IPS-18a (cell line): ENCODE data around the gene CERK.

Experiments
- H3K27ac ChIP-seq: one replicate; pipeline ENCODE4 v1.5.1; 2013; ENCODE audit warnings: low read length
- H3K27me3 ChIP-seq: one replicate; pipeline ENCODE4 v1.6.1; 2013; ENCODE audit warnings: mild to moderate bottlenecking, low read length; ENCODE audit not compliant: control insufficient read depth, insufficient read depth
- H3K36me3 ChIP-seq: one replicate; pipeline ENCODE4 v1.6.1; 2013; ENCODE audit warnings: low read depth, low read length; ENCODE audit not compliant: control insufficient read depth
- H3K4me1 ChIP-seq: one replicate; pipeline ENCODE4 v1.6.1; 2013; ENCODE audit warnings: low read depth, low read length; ENCODE audit not compliant: control insufficient read depth
- H3K4me3 ChIP-seq: one replicate; pipeline ENCODE4 v1.5.1; 2013; ENCODE audit warnings: low read length
- H3K9ac ChIP-seq: one replicate; pipeline ENCODE4 v1.6.1; 2013; ENCODE audit warnings: mild to moderate bottlenecking, low read length, moderate library complexity
- H3K9me3 ChIP-seq: one replicate; pipeline ENCODE4 v1.6.1; 2013; ENCODE audit warnings: low read depth, low read length; ENCODE audit not compliant: control insufficient read depth

CERK gene

GRCh38 chr22:46701262-46701661 is 36.8 kb downstream of the CERK start:
- Histone ChIP-seq H3K4me1 (no peaks in the 10 kb centered on the region), H3K9ac (no peak overlapping the region), H3K9me3 (no peaks in the 10 kb centered on the region), H3K27me3 (no peaks in the 10 kb centered on the region), H3K27ac (no peak overlapping the region), H3K4me3 (no peak overlapping the region), H3K36me3 (peaks cover 36% of the 10 kb centered on the region)

- H3K9ac ChIP-seq, result no peak overlapping the region
- no peak overlapping the region for H3K4me3 ChIP-seq
- H3K9me3 ChIP-seq, result no peaks in the 10 kb centered on the region
- no peak overlapping the region for H3K27ac ChIP-seq
- peaks cover 44% of the 10 kb centered on the region for H3K36me3 ChIP-seq
- H3K27me3 ChIP-seq, result no peaks in the 10 kb centered on the region
- H3K4me1 ChIP-seq, result no peaks in the 10 kb centered on the region
These were observed 39.0 kb downstream of the CERK start for GRCh38 chr22:46699091-46699490.

- H3K9me3 ChIP-seq, result no peaks in the 10 kb centered on the region
- no peaks in the 10 kb centered on the region for H3K4me1 ChIP-seq
- no peak overlapping the region for H3K27ac ChIP-seq
- H3K27me3 ChIP-seq, result no peaks in the 10 kb centered on the region
- no peak overlapping the region for H3K9ac ChIP-seq
- H3K36me3 ChIP-seq, result peaks cover 42% of the 10 kb centered on the region
- H3K4me3 ChIP-seq, result no peak overlapping the region
These were observed 40.1 kb downstream of the CERK start for GRCh38 chr22:46697811-46698515.

- H3K4me3 ChIP-seq, result no peak overlapping the region
- H3K4me1 ChIP-seq, result no peaks in the 10 kb centered on the region
- no peaks in the 10 kb centered on the region for H3K27me3 ChIP-seq
- H3K36me3 ChIP-seq, result peaks cover 44% of the 10 kb centered on the region
- no peak overlapping the region for H3K9ac ChIP-seq
- H3K27ac ChIP-seq, result no peak overlapping the region
- no peaks in the 10 kb centered on the region for H3K9me3 ChIP-seq
These were observed 41.4 kb downstream of the CERK start for GRCh38 chr22:46696614-46697013.

GRCh38 chr22:46696229-46696518 is 41.9 kb downstream of the CERK start:
- H3K9me3 ChIP-seq, result no peaks in the 10 kb centered on the region
- no peak overlapping the region for H3K4me3 ChIP-seq
- H3K27me3 ChIP-seq, result no peaks in the 10 kb centered on the region
- peaks cover 45% of the 10 kb centered on the region for H3K36me3 ChIP-seq
- no peak overlapping the region for H3K9ac ChIP-seq
- H3K27ac ChIP-seq, result no peak overlapping the region
- H3K4me1 ChIP-seq, result no peaks in the 10 kb centered on the region

GRCh38 chr22:46695346-46696228 is 42.5 kb downstream of the CERK start:
- Histone ChIP-seq H3K4me1 (no peaks in the 10 kb centered on the region), H3K4me3 (no peak overlapping the region), H3K27me3 (no peaks in the 10 kb centered on the region), H3K9me3 (no peaks in the 10 kb centered on the region), H3K36me3 (peaks cover 42% of the 10 kb centered on the region), H3K9ac (no peak overlapping the region), H3K27ac (no peak overlapping the region)

GRCh38 chr22:46694416-46695170 is 43.5 kb downstream of the CERK start:
- Histone ChIP-seq H3K9ac (no peak overlapping the region), H3K9me3 (no peaks in the 10 kb centered on the region), H3K27me3 (no peaks in the 10 kb centered on the region), H3K4me1 (no peaks in the 10 kb centered on the region), H3K27ac (no peak overlapping the region), H3K36me3 (peaks cover 47% of the 10 kb centered on the region), H3K4me3 (no peak overlapping the region)

- Histone ChIP-seq H3K9ac (no peak overlapping the region), H3K4me3 (no peak overlapping the region), H3K27ac (no peak overlapping the region), H3K4me1 (no peaks in the 10 kb centered on the region), H3K36me3 (peaks cover 40% of the 10 kb centered on the region), H3K27me3 (no peaks in the 10 kb centered on the region), H3K9me3 (no peaks in the 10 kb centered on the region)
These were observed 44.2 kb downstream of the CERK start for GRCh38 chr22:46693634-46694415.

GRCh38 chr22:46691571-46691970 is 46.5 kb downstream of the CERK start:
- Histone ChIP-seq H3K4me3 (no peak overlapping the region), H3K27me3 (no peaks in the 10 kb centered on the region), H3K27ac (no peak overlapping the region), H3K4me1 (no peaks in the 10 kb centered on the region), H3K36me3 (peaks cover 44% of the 10 kb centered on the region), H3K9me3 (no peaks in the 10 kb centered on the region), H3K9ac (no peak overlapping the region)

- Histone ChIP-seq H3K27me3 (no peaks in the 10 kb centered on the region), H3K27ac (no peak overlapping the region), H3K4me3 (no peak overlapping the region), H3K9ac (no peak overlapping the region), H3K36me3 (peaks cover 48% of the 10 kb centered on the region), H3K4me1 (no peaks in the 10 kb centered on the region), H3K9me3 (no peaks in the 10 kb centered on the region)
These were observed 47.9 kb downstream of the CERK start for GRCh38 chr22:46690146-46690545.

- H3K27me3 ChIP-seq, result no peaks in the 10 kb centered on the region
These were observed 49.1 kb downstream of the CERK start for GRCh38 chr22:46688949-46689348.

More at GRCh38 chr22:46688949-46689348, 49.1 kb downstream of the CERK start:
- Histone ChIP-seq H3K9me3 (no peaks in the 10 kb centered on the region), H3K9ac (no peak overlapping the region), H3K4me1 (no peaks in the 10 kb centered on the region), H3K27ac (no peak overlapping the region), H3K4me3 (no peak overlapping the region), H3K36me3 (peaks cover 42% of the 10 kb centered on the region)
